Endodermal cell (in vitro differentiated cells): ENCODE measurements around the gene SPINT1. TPM values are rescaled to one million over a fixed set of nuclear protein-coding genes. Genes with fewer than 3 reads are reported as not detected.

Source experiments
- DNase-seq: peaks from one replicate; pipeline ENCODE4 v3.0.0-alpha.2; 2017
- H3K27ac ChIP-seq: 2 replicates; pipeline ENCODE4 v1.5.1; 2013; ENCODE audit warnings: mild to moderate bottlenecking, low read depth, low read length, moderate library complexity
- H3K27me3 ChIP-seq: 2 replicates; pipeline ENCODE4 v1.6.1; 2013; ENCODE audit warnings: mild to moderate bottlenecking, low read length, moderate library complexity; ENCODE audit not compliant: insufficient read depth, control insufficient read depth, poor library complexity, severe bottlenecking
- H3K36me3 ChIP-seq: 2 replicates; pipeline ENCODE4 v1.7.0; 2013; ENCODE audit warnings: mild to moderate bottlenecking, low read length, moderate library complexity; ENCODE audit not compliant: control insufficient read depth, insufficient read depth
- H3K4me1 ChIP-seq: one replicate; pipeline ENCODE4 v1.7.0; 2013; ENCODE audit warnings: low read length; ENCODE audit not compliant: control insufficient read depth, insufficient read depth
- H3K4me3 ChIP-seq: 2 replicates; pipeline ENCODE4 v1.5.1; 2013; ENCODE audit warnings: mild to moderate bottlenecking, low read length, moderate library complexity
- H3K9ac ChIP-seq: 2 replicates; pipeline ENCODE4 v1.6.1; 2013; ENCODE audit warnings: mild to moderate bottlenecking, low read length, moderate library complexity; ENCODE audit not compliant: poor library complexity, severe bottlenecking; ENCODE audit errors: extremely low read depth
- H3K9me3 ChIP-seq: 2 replicates; pipeline ENCODE4 v1.6.1; 2013; ENCODE audit warnings: mild to moderate bottlenecking, low read length, moderate library complexity; ENCODE audit not compliant: control insufficient read depth
- H3K27ac Mint-ChIP-seq: 2 replicates; pipeline ENCODE4 v1.8.0; 2020; ENCODE audit warnings: mixed read lengths
- H3K27me3 Mint-ChIP-seq: 2 replicates; pipeline ENCODE4 v1.8.0; 2021; ENCODE audit warnings: mild to moderate bottlenecking, mixed read lengths; ENCODE audit not compliant: insufficient read depth
- H3K36me3 Mint-ChIP-seq: 2 replicates; pipeline ENCODE4 v1.8.0; 2020; ENCODE audit warnings: low read depth, mixed read lengths
- H3K4me1 Mint-ChIP-seq: 2 replicates; pipeline ENCODE4 v1.8.0; 2020; ENCODE audit warnings: mixed read lengths
- H3K4me3 Mint-ChIP-seq: 2 replicates; pipeline ENCODE4 v1.8.0; 2020; ENCODE audit warnings: mild to moderate bottlenecking, moderate library complexity, mixed read lengths
- H3K9me3 Mint-ChIP-seq: 2 replicates; pipeline ENCODE4 v1.8.0; 2020; ENCODE audit warnings: mild to moderate bottlenecking, mixed read lengths
- WGBS, 2 experiments: methylation state at CpG; one replicate each; pipeline versions ENCODE4 v1.1.5 to v1.1.7; 2013; ENCODE audit warnings: missing lambda C conversion rate in 2 of 2, mixed read lengths in 1 of 2; ENCODE audit not compliant: insufficient coverage in 1 of 2, insufficient read length in 1 of 2; 5-methylcytosine and 5-hydroxymethylcytosine counted together
- total RNA-seq, 2 donors: library from RNA; stranded (reverse); fragmentation: NEBNext Ultra II Directional in 1 of 2; extraction: Animal tissue kit (Norgen Biotek cat#: 25700) in 1 of 2; gene quantifications; 2 replicates in 1 of 2; 3 replicates in 1 of 2; pipeline ENCODE4 v1.2.1, GENCODE V29; 2021
- TF ChIP-seq, protein P1 (sequence below): fragments of 200-600 bp; sonication (generic); conservative IDR thresholded peaks from 2 replicates; pipeline ENCODE4 v1.5.0; 2021; ENCODE audit warnings: antibody characterized with exemption, mild to moderate bottlenecking

Gene SPINT1
- total RNA-seq, 2 donors from 2014 or later = 129 to 141 TPM

DNA sequence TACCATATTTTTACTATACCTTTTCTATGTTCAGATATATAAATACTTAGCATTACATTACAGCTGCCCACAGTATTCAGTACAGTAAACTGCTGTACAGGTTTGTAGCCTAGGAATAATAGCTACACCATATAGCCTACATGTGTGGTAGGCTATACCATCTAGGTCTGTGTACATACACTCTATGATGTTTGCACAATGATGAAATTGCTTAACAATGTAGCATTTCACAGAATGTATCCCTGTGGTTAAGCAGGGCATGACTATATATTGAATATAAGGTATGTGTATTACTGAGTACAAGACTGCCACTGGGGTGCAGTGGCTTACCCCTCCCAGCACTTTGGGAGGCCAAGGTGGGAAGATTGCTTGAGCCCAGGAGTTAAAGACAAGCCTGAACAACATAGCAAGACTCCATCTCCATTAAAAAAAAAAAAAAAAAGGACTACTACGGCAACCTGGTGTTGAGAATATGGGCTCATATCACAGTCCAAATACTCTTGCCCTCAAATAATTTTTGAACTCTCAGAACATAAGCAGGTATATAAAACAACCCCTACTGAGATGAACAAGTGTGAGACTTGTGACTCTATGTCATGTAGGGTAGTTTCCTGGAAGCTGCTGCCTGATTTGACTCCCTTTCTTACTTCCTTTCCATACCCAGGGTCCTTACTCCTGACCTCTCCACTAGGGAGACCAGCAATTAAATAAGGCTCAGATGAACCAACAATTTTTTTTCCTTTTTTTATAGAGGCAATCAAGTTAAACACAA, 20.1 kb upstream of the SPINT1 start:
- Mint-ChIP-seq H3K27ac (no peak overlapping the region), H3K27me3 (no peaks in the 10 kb centered on the region), H3K4me1 (no peaks in the 10 kb centered on the region), H3K36me3 (no peaks in the 10 kb centered on the region), H3K4me3 (no peak overlapping the region), H3K9me3 (no peaks in the 10 kb centered on the region)
- Histone ChIP-seq H3K27me3 (no peaks in the 10 kb centered on the region), H3K27ac (no peak overlapping the region), H3K9me3 (no peaks in the 10 kb centered on the region), H3K4me3 (no peak overlapping the region), H3K4me1 (peaks cover 3% of the 10 kb centered on the region), H3K36me3 (no peaks in the 10 kb centered on the region), H3K9ac (no peak overlapping the region)
- no CpG with 5 or more reads among the region's 1 CpG for WGBS, 2 experiments
- DNase-seq = no peak
- TF ChIP-seq, protein P1, sequence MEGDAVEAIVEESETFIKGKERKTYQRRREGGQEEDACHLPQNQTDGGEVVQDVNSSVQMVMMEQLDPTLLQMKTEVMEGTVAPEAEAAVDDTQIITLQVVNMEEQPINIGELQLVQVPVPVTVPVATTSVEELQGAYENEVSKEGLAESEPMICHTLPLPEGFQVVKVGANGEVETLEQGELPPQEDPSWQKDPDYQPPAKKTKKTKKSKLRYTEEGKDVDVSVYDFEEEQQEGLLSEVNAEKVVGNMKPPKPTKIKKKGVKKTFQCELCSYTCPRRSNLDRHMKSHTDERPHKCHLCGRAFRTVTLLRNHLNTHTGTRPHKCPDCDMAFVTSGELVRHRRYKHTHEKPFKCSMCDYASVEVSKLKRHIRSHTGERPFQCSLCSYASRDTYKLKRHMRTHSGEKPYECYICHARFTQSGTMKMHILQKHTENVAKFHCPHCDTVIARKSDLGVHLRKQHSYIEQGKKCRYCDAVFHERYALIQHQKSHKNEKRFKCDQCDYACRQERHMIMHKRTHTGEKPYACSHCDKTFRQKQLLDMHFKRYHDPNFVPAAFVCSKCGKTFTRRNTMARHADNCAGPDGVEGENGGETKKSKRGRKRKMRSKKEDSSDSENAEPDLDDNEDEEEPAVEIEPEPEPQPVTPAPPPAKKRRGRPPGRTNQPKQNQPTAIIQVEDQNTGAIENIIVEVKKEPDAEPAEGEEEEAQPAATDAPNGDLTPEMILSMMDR = no peak

DNA sequence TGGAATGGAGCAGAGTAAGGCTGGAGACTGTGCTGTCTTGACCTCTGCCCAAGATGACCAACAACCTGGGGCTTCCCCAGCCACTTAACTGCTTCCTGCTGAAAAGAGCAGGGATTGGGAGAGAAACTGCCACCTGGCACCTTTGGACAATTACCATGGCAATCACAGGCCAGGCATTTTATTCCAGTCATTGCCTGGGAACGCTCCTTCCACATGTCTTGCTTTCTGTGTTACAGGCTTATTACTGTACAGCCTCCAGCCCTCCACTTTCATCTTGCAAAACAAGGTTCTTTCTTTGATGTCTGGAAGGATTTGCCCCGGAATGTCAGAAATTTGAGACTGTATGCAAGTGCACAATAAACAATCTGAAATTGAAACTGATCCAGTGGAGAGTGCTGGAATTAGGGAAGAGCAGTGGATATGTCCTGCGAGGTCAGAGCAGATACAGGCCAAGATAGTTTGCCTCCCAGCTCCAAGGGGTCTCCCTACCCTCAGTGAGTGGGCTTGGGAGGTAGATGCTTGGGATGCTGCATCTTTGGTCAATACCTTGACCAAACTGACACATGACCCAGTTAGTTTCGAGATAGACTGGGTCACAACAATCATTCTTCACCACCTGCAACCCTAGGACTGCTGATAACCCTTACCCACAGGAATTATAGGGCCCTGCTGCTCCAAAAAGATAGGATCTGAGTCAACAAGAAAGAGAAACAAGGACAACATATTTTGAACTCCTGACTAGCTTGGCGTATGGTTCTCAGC, 18.0 kb upstream of the SPINT1 start:
- 86 to 94% methylated on average over 5 of the region's 5 CpGs for WGBS, 2 experiments
- H3K4me3 ChIP-seq = no peak overlapping the region
- no peaks in the 10 kb centered on the region for H3K36me3 ChIP-seq
- Mint-ChIP-seq H3K36me3 (no peaks in the 10 kb centered on the region), H3K27me3 (no peaks in the 10 kb centered on the region), H3K27ac (no peak overlapping the region), H3K9me3 (no peaks in the 10 kb centered on the region), H3K4me1 (no peaks in the 10 kb centered on the region), H3K4me3 (no peak overlapping the region)
- no peak overlapping the region for H3K9ac ChIP-seq
- H3K4me1 ChIP-seq = peaks cover 3% of the 10 kb centered on the region
- no peaks in the 10 kb centered on the region for H3K9me3 ChIP-seq
- TF ChIP-seq, protein P1 = no peak
- no peak overlapping the region for H3K27ac ChIP-seq
- no peak for DNase-seq
- H3K27me3 ChIP-seq = no peaks in the 10 kb centered on the region

DNA sequence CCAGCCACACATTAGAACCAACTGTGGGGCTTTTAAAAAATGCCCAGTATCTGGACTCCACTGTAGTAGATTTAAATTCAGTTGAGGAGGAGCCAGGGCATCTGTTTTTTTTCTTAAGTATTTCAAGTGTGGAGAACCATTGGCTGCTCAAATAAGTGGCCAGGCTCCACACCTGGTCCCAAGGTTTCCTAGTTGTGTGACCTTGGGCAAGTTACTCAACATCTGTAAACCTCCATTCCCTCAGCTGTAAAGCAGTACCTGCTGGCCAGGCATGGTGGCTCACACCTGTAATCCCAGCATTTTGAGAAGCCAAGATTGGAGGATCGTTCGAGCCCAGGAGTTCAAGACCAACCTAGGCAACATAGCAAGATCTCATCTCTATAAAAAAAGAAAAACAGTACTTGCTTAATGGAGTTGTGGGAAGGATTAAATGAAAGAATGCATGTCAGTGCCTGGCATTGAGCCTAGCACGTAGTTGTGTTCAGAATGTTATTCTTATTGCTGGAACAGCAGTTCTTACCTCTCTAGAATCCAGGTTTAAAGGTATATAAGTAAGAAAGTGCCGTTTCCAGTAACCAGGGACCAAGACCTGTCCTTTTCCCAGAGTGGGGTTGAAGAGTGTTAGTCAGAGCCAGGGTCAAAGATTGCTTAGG, 17.3 kb upstream of the SPINT1 start:
- peaks cover 2% of the 10 kb centered on the region for H3K4me1 Mint-ChIP-seq
- TF ChIP-seq, protein P1 = no peak
- no peaks in the 10 kb centered on the region for H3K36me3 ChIP-seq
- H3K9me3 Mint-ChIP-seq = no peaks in the 10 kb centered on the region
- WGBS, 2 experiments = 86 to 93% methylated on average over 3 to 4 of the region's 4 CpGs
- no peak overlapping the region for H3K4me3 Mint-ChIP-seq
- H3K27ac ChIP-seq = no peak overlapping the region
- H3K4me3 ChIP-seq = no peak overlapping the region
- no peaks in the 10 kb centered on the region for H3K9me3 ChIP-seq
- no peak overlapping the region for H3K9ac ChIP-seq
- peaks cover 3% of the 10 kb centered on the region for H3K4me1 ChIP-seq
- no peak overlapping the region for H3K27ac Mint-ChIP-seq
- no peaks in the 10 kb centered on the region for H3K27me3 ChIP-seq
- DNase-seq = no peak
- H3K36me3 Mint-ChIP-seq = no peaks in the 10 kb centered on the region
- H3K27me3 Mint-ChIP-seq = no peaks in the 10 kb centered on the region
